Measurements from ENCODE around the gene PPM1L.

Gene PPM1L

GRCh38 chr3:160808838-160809237 is 52.8 kb downstream of the PPM1L start:
- no peak for DNase-seq (ENCODE audit: low read depth in 2 of 2)

GRCh38 chr3:160809453-160809852 is 53.4 kb downstream of the PPM1L start:
- no peak for DNase-seq (ENCODE audit: low read depth in 2 of 2)

- no peak for DNase-seq (ENCODE audit: low read depth in 2 of 2)
These were observed 54.6 kb downstream of the PPM1L start for GRCh38 chr3:160810362-160811236.

GRCh38 chr3:160811237-160811548 is 55.2 kb downstream of the PPM1L start:
- DNase-seq (ENCODE audit: low read depth in 2 of 2), result no peak

- DNase-seq (ENCODE audit: low read depth in 2 of 2), result no peak
These were observed 56.3 kb downstream of the PPM1L start for GRCh38 chr3:160812304-160812703.

- DNase-seq (ENCODE audit: low read depth in 2 of 2), result no peak
These were observed 59.2 kb downstream of the PPM1L start for GRCh38 chr3:160815280-160815679.

- no peak for DNase-seq (ENCODE audit: low read depth in 2 of 2)
These were observed 64.0 kb downstream of the PPM1L start for GRCh38 chr3:160820022-160820421.

- DNase-seq (ENCODE audit: low read depth in 2 of 2), result no peak
These were observed 64.4 kb downstream of the PPM1L start for GRCh38 chr3:160820430-160820829.

- DNase-seq (ENCODE audit: low read depth in 2 of 2), result no peak
These were observed 66.9 kb downstream of the PPM1L start for GRCh38 chr3:160822936-160823335.

GRCh38 chr3:160825311-160825800 is 69.3 kb downstream of the PPM1L start:
- no peak for DNase-seq (ENCODE audit: low read depth in 2 of 2)

GRCh38 chr3:160826408-160826807 is 70.4 kb downstream of the PPM1L start:
- DNase-seq (ENCODE audit: low read depth in 2 of 2), result no peak

- no peak for DNase-seq (ENCODE audit: low read depth in 2 of 2)
These were observed 71.0 kb downstream of the PPM1L start for GRCh38 chr3:160826991-160827390.

GRCh38 chr3:160827516-160827915 is 71.5 kb downstream of the PPM1L start:
- no peak for DNase-seq (ENCODE audit: low read depth in 2 of 2)

GRCh38 chr3:160828880-160829279 is 72.8 kb downstream of the PPM1L start:
- no peak for DNase-seq (ENCODE audit: low read depth in 2 of 2)

GRCh38 chr3:160829486-160830009 is 73.5 kb downstream of the PPM1L start:
- DNase-seq (ENCODE audit: low read depth in 2 of 2), result no peak

- no peak for DNase-seq (ENCODE audit: low read depth in 2 of 2)
These were observed 74.8 kb downstream of the PPM1L start for GRCh38 chr3:160830796-160831195.

- DNase-seq (ENCODE audit: low read depth in 2 of 2), result no peak
These were observed 75.4 kb downstream of the PPM1L start for GRCh38 chr3:160831401-160831800.

GRCh38 chr3:160837394-160837980 is 81.5 kb downstream of the PPM1L start:
- DNase-seq (ENCODE audit: low read depth in 2 of 2), result no peak

GRCh38 chr3:160840590-160840989 is 84.6 kb downstream of the PPM1L start:
- no peak for DNase-seq (ENCODE audit: low read depth in 2 of 2)

GRCh38 chr3:160841455-160841854 is 85.4 kb downstream of the PPM1L start:
- no peak for DNase-seq (ENCODE audit: low read depth in 2 of 2)

- no peak for DNase-seq (ENCODE audit: low read depth in 2 of 2)
These were observed 86.3 kb downstream of the PPM1L start for GRCh38 chr3:160842021-160843005.

Measured in activated CD8-positive, alpha-beta memory T cell treated with anti-CD3 and anti-CD28 coated beads for 4 hours (primary cell).